GM11168 (cell line): Measurements from ENCODE around the gene CLEC2B.

Experiments
- in situ Hi-C: fragments of 300-500 bp; cut with MboI; formaldehyde crosslinking; loops from one replicate; pipeline ENCODE4 v1.12.0; 2022; ENCODE audit warnings: low sequenced_read_pairs; ENCODE audit not compliant: unreplicated experiment

The CLEC2B gene

DNA sequence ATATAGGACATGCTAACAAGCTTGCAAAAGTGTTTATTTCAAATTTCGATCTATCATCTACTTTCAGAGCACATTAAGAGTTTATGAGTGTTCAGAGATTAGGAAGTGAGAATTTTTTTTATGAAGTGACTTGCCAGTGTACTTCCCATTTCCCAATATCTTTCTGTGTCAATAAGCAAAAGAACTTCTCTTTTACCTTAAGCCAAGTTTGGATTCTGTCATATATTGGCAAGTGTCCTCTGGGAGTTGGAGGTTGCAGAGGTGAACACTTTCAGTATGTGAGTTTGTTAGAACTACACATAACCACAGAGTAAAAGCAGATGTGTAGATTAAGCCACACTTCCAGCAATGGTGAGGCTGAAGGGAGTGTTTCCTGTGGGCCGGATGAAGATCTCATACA lies 58.5 kb downstream of the CLEC2B start:
- in situ Hi-C loops, result loop anchor here (25.0 kb wide), 1 partner anchor 327 kb away; the partner anchor contains the start of gene CLEC7A

DNA sequence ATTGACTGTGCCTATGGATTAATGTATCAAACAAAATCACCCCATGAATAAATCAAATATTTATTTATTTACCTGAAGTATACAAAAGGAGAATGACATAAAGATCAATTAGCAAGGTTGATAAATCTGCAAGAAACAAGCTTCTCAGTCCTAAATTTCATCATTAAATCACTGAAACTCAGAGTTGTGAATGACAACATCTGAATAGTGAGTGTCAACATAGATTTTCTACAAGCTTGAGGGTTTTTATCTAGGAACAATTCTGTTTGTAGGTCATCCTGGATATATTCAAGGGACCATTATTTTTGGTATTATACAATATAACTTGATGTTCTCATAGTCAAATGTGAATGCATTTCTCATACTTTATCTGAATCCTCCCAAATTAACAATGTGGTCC lies 59.3 kb downstream of the CLEC2B start:
- in situ Hi-C loops, result loop anchor here (25.0 kb wide), 1 partner anchor 327 kb away; the partner anchor contains the start of gene CLEC7A

DNA sequence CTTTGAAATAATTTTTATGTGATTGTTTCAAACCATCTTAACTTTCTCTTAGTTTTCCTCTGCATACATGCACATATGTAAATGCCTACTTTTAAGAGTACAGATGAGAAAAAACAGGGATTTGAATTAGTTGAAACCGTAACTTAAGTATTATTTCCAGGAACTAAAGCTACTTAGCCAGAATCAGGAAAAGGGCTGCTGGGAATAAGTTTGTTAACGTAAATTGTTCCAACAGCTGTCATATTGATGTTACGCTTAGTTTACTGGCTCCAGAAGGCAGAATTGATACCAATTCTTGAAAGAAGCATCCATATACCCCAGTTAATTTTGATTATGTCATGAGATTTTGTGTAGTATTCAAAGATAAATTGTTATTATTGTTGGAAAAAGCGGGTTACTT lies 59.8 kb downstream of the CLEC2B start:
- in situ Hi-C loops, result loop anchor here (25.0 kb wide), 1 partner anchor 328 kb away; the partner anchor contains the start of gene CLEC7A

GRCh38 chr12:9808504-9808903 lies 60.6 kb downstream of the CLEC2B start:
- in situ Hi-C loops, result loop anchor here (25.0 kb wide), 1 partner anchor 329 kb away; the partner anchor contains the start of gene CLEC7A

GRCh38 chr12:9806714-9807113 lies 62.4 kb downstream of the CLEC2B start:
- in situ Hi-C loops, result loop anchor here (25.0 kb wide), 1 partner anchor 331 kb away; the partner anchor contains the start of gene CLEC7A

DNA sequence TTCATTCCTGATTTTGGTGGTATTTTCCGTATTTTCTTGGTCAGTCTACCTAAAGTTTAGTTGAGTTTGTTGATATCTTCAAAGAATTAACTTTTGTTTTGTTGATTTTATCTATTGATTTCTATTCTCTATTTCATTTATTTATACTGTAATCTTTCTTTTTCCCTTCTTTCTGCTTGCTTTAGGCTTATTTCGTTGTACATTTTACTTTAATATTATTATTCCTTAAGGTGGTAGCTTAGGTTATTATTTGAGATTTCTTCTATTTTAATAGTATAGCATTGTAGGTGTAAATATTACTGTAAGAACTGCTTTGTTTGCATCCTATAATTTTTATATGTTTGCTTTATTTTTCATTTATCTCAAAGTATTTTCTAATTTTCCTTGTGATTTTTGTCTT lies 63.3 kb downstream of the CLEC2B start:
- in situ Hi-C loops, result loop anchor here (25.0 kb wide), 1 partner anchor 331 kb away; the partner anchor contains the start of gene CLEC7A
